Tibial nerve (tissue), 4 donors: ENCODE measurements around the gene ZRSR2. TPM values are rescaled to one million over a fixed set of nuclear protein-coding genes. Genes with fewer than 3 reads are reported as not detected.

Experiments used
- DNase-seq, 2 donors: peaks; one replicate each; pipeline ENCODE4 v3.0.0-alpha.2; 2019; ENCODE audit warnings: low spot score in 2 of 2
- H3K27ac ChIP-seq, 4 donors: fragments of 200-600 bp; sonication (generic) in 3 of 4; one replicate each; pipeline ENCODE4 v1.5.1; 2017 to 2019; ENCODE audit warnings: mild to moderate bottlenecking in 1 of 4
- H3K27me3 ChIP-seq, 2 donors: fragments of 200-600 bp; sonication (generic) in 1 of 2; one replicate each; pipeline versions ENCODE4 v1.5.1 to v1.6.0; 2017 to 2019
- H3K36me3 ChIP-seq, 3 donors: fragments of 200-600 bp; sonication (generic); one replicate each; pipeline ENCODE4 v1.5.1; 2018 to 2019
- H3K4me1 ChIP-seq, 4 donors: fragments of 200-600 bp; sonication (generic) in 3 of 4; one replicate each; pipeline ENCODE4 v1.5.1; 2017 to 2019
- H3K4me3 ChIP-seq, 4 donors: fragments of 200-600 bp; sonication (generic) in 3 of 4; one replicate each; pipeline ENCODE4 v1.5.1; 2017 to 2019; ENCODE audit warnings: mild to moderate bottlenecking in 1 of 4, moderate library complexity in 1 of 4
- H3K9me3 ChIP-seq, 4 donors: fragments of 200-600 bp; sonication (generic) in 3 of 4; one replicate each; pipeline ENCODE4 v1.5.1; 2017 to 2019
- CTCF ChIP-seq, 5 experiments: fragments of 200-600 bp in 3 of 5; fragments of 450-650 bp in 2 of 5; sonication (generic) in 3 of 5; IDR thresholded peaks; one replicate each; pipeline ENCODE4 v1.5.1; 2016 to 2019; ENCODE audit warnings: antibody characterized with exemption in 5 of 5, mild to moderate bottlenecking in 3 of 5, moderate library complexity in 2 of 5
- EP300 ChIP-seq, 2 donors: sonication (generic); formaldehyde crosslinking; IDR thresholded peaks; one replicate each; pipeline ENCODE4 v1.6.1; 2017; ENCODE audit warnings: antibody characterized with exemption in 2 of 2, mild to moderate bottlenecking in 1 of 2
- POLR2A ChIP-seq, 2 donors: fragments of 450-650 bp; IDR thresholded peaks; one replicate each; pipeline ENCODE4 v1.6.1; 2017; ENCODE audit warnings: antibody characterized with exemption in 2 of 2, mild to moderate bottlenecking in 2 of 2, moderate library complexity in 2 of 2
- WGBS, 2 donors: methylation state at CpG; one replicate each; pipeline ENCODE4 v1.1.5; 2018; 5-methylcytosine and 5-hydroxymethylcytosine counted together
- total RNA-seq, 4 donors: library from RNA; depleted of rRNA; stranded (reverse); fragments of >200 nt; gene quantifications; one replicate each; pipeline ENCODE4 v1.1.0, GENCODE V29; 2016

The ZRSR2 gene
- total RNA-seq, 4 donors from 2014 or later, result 2.4 to 12.8 (median 9.3) TPM

- 20 to 29% methylated on average over 14 of the region's 14 CpGs for WGBS, 2 donors
Measured at GRCh38 chrX:15853586-15854079, 63.3 kb downstream of the ZRSR2 start.

GRCh38 chrX:15854080-15854655, 63.9 kb downstream of the ZRSR2 start:
- DNase-seq, result peak in 1 of 2 donors; percentile 14

More at GRCh38 chrX:15853586-15854079, 63.3 kb downstream of the ZRSR2 start:
- H3K36me3 ChIP-seq, result no peaks in the 10 kb centered on the region
- no peaks in the 10 kb centered on the region for H3K27me3 ChIP-seq
- no peaks in the 10 kb centered on the region for H3K9me3 ChIP-seq
- H3K4me1 ChIP-seq, result peaks cover 0 to 16% (median 3%) of the 10 kb centered on the region in 4 donors
- TF ChIP-seq CTCF (IDR thresholded peaks at IDR 0.05) (no peak), POLR2A (IDR thresholded peaks at IDR 0.05) (no peak), EP300 (IDR thresholded peaks at IDR 0.05) (no peak)
- peak overlapping the region; percentile 78 to 96 (median 93) for H3K27ac ChIP-seq
- no peak for DNase-seq
- peak overlapping the region; percentile 58 to 88 (median 71) for H3K4me3 ChIP-seq

GRCh38 chrX:15854712-15855567, 64.7 kb downstream of the ZRSR2 start, which contains the start of gene AP1S2:
Gene AP1S2 (minus strand): TSS chrX:15854813. CDS start chrX:15852524, 2,289 bp downstream.
- Histone ChIP-seq H3K27ac (peak within 1 kb of the TSS; percentile 78 to 96 (median 93)), H3K27me3 (no peaks in the 10 kb centered on the region), H3K4me3 (peak within 1 kb of the TSS; percentile 58 to 88 (median 71)), H3K9me3 (no peaks in the 10 kb centered on the region), H3K4me1 (peaks cover 0 to 16% (median 1%) of the 10 kb centered on the region in 4 donors), H3K36me3 (no peaks in the 10 kb centered on the region)
- TF ChIP-seq POLR2A (IDR thresholded peaks at IDR 0.05) (peak; percentile 66 to 84), CTCF (IDR thresholded peaks at IDR 0.05) (peak in 2 of 5 experiments; percentile 7 to 20), EP300 (IDR thresholded peaks at IDR 0.05) (peak in 1 of 2 donors; percentile 81)
- peak; percentile 74 to 78 for DNase-seq
- WGBS, 2 donors, result 1% methylated on average over 14 to 80 of the region's 85 CpGs

More at GRCh38 chrX:15854080-15854655, 63.9 kb downstream of the ZRSR2 start:
- no peaks in the 10 kb centered on the region for H3K9me3 ChIP-seq
- H3K36me3 ChIP-seq, result no peaks in the 10 kb centered on the region
- peaks cover 0 to 16% (median 3%) of the 10 kb centered on the region in 4 donors for H3K4me1 ChIP-seq
- H3K27me3 ChIP-seq, result no peaks in the 10 kb centered on the region
- peak overlapping the region; percentile 58 to 88 (median 71) for H3K4me3 ChIP-seq
- TF ChIP-seq POLR2A (IDR thresholded peaks at IDR 0.05) (no peak), EP300 (IDR thresholded peaks at IDR 0.05) (no peak), CTCF (IDR thresholded peaks at IDR 0.05) (peak; percentile 11 to 40 (median 26))
- WGBS, 2 donors, result 0 to 1% methylated on average over 8 to 24 of the region's 65 CpGs
- peak overlapping the region; percentile 78 to 96 (median 93) for H3K27ac ChIP-seq

GRCh38 chrX:15855568-15856221, 65.4 kb downstream of the ZRSR2 start:
- TF ChIP-seq POLR2A (IDR thresholded peaks at IDR 0.05), result no peak
- no peak for TF ChIP-seq CTCF (IDR thresholded peaks at IDR 0.05)
- TF ChIP-seq EP300 (IDR thresholded peaks at IDR 0.05), result no peak
- no peaks in the 10 kb centered on the region for H3K36me3 ChIP-seq
- H3K4me1 ChIP-seq, result peaks cover 0 to 16% (median 0%) of the 10 kb centered on the region in 4 donors
- WGBS, 2 donors, result 10 to 16% methylated on average over 16 of the region's 16 CpGs
- DNase-seq, result no peak
- no peaks in the 10 kb centered on the region for H3K9me3 ChIP-seq
- peak overlapping the region; percentile 58 to 80 (median 64) for H3K4me3 ChIP-seq
- H3K27me3 ChIP-seq, result no peaks in the 10 kb centered on the region
- H3K27ac ChIP-seq, result peak overlapping the region; percentile 78 to 96 (median 93)
